AG04450 (cell line): ENCODE data around the gene PRDM2. TPM values are rescaled to one million over a fixed set of nuclear protein-coding genes. Genes with fewer than 3 reads are reported as not detected.

Experiments used
- CTCF ChIA-PET: fragments of 300-600, 350-600 bp; formaldehyde crosslinking; extraction: SDS; loops from one replicate; lab custom pipeline; 2022; ENCODE audit warnings: antibody characterized with exemption, inconsistent platforms; lab: Charles Lee
- POLR2A ChIA-PET: fragments of 350-600 bp; formaldehyde crosslinking; extraction: SDS; loops from one replicate; lab custom pipeline; 2021; ENCODE audit warnings: antibody characterized with exemption, inconsistent platforms; lab: Yijun Ruan, JAX
- DNase-seq: peaks from one replicate; pipeline ENCODE4 v3.0.0-alpha.2; 2011; ENCODE audit warnings: low read depth, low spot score
- H3K27ac ChIP-seq: one replicate; pipeline ENCODE4 v1.5.1; 2012; ENCODE audit warnings: low read depth, low read length, control low read depth
- H3K27me3 ChIP-seq: one replicate; pipeline ENCODE4 v1.6.0; 2012; ENCODE audit warnings: low read length; ENCODE audit not compliant: control insufficient read depth, insufficient read depth
- H3K4me3 ChIP-seq: 2 replicates; pipeline ENCODE4 v1.5.1; 2011; ENCODE audit warnings: mild to moderate bottlenecking, low read depth, low read length, control low read depth
- H3K9me3 ChIP-seq: 2 replicates; pipeline ENCODE4 v1.5.1; 2012; ENCODE audit warnings: low read length; ENCODE audit not compliant: control insufficient read depth, insufficient read depth
- polyA plus RNA-seq: library from polyadenylated mRNA; depleted of rRNA; stranded (reverse); fragments of >200 nt; gene quantifications from 2 replicates; pipeline ENCODE4 v1.2.3, GENCODE V29; 2011
- TF ChIP-seq, protein P1 (sequence below): IDR thresholded peaks from 2 replicates; pipeline ENCODE4 v1.5.1; 2011; ENCODE audit warnings: low read depth, low read length, control low read depth, inconsistent platforms

Gene PRDM2
- polyA plus RNA-seq, 1 experiment, result 16.4 TPM

DNA sequence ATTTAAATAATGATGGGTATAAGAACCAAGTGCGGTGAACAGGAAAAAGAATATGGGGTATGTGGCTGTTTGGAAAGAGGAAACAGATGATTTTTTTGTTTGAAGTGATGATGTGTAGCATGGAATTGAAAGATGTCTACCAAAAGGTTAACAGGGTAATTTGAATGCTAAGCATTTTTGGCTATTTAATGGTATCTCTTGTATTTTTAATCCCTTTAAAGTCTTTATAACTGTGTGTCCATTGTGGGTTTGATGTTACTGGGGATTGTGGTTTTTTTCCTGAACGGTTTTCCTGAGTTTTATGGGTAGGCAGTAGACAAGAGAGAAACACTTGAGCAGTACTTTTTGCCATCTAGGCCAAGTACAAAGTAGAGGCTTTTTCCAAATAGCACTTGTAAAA is 63.2 kb downstream of the PRDM2 start:
- Histone ChIP-seq H3K27me3 (no peaks in the 10 kb centered on the region), H3K4me3 (no peak overlapping the region), H3K9me3 (no peaks in the 10 kb centered on the region), H3K27ac (no peak overlapping the region)
- ChIA-PET POLR2A (no interaction called here), CTCF (no interaction called here)
- DNase-seq, result no peak
- TF ChIP-seq, protein P1, sequence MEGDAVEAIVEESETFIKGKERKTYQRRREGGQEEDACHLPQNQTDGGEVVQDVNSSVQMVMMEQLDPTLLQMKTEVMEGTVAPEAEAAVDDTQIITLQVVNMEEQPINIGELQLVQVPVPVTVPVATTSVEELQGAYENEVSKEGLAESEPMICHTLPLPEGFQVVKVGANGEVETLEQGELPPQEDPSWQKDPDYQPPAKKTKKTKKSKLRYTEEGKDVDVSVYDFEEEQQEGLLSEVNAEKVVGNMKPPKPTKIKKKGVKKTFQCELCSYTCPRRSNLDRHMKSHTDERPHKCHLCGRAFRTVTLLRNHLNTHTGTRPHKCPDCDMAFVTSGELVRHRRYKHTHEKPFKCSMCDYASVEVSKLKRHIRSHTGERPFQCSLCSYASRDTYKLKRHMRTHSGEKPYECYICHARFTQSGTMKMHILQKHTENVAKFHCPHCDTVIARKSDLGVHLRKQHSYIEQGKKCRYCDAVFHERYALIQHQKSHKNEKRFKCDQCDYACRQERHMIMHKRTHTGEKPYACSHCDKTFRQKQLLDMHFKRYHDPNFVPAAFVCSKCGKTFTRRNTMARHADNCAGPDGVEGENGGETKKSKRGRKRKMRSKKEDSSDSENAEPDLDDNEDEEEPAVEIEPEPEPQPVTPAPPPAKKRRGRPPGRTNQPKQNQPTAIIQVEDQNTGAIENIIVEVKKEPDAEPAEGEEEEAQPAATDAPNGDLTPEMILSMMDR, result no peak

DNA sequence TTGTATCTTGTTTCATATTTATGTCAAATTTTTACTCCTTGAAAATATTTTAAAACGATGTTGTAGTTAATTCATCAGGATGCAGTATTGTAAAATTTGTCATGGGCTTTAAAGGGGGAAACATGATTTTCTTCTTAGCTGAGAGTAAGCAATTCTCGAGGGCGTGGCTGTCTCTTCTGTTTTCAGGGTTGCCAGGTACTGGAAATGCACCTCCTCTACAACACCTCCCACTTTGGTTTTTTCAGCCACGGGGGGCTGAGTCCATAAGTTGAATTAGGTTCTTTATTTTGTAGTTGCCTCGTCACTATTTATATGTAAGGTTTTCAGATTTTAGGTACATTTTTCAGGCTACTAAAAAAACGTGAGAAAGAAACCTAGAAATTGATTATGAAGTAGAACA is 64.0 kb downstream of the PRDM2 start:
- Histone ChIP-seq H3K4me3 (no peak overlapping the region), H3K27ac (no peak overlapping the region), H3K9me3 (no peaks in the 10 kb centered on the region), H3K27me3 (no peaks in the 10 kb centered on the region)
- TF ChIP-seq, protein P1, result no peak
- no peak for DNase-seq
- CTCF ChIA-PET, result no interaction called here
- POLR2A ChIA-PET, result interaction anchor here (2.6 kb wide), 1 partner anchor 15 kb away, joined by 11 read pairs; no protein-coding TSS in a partner anchor

DNA sequence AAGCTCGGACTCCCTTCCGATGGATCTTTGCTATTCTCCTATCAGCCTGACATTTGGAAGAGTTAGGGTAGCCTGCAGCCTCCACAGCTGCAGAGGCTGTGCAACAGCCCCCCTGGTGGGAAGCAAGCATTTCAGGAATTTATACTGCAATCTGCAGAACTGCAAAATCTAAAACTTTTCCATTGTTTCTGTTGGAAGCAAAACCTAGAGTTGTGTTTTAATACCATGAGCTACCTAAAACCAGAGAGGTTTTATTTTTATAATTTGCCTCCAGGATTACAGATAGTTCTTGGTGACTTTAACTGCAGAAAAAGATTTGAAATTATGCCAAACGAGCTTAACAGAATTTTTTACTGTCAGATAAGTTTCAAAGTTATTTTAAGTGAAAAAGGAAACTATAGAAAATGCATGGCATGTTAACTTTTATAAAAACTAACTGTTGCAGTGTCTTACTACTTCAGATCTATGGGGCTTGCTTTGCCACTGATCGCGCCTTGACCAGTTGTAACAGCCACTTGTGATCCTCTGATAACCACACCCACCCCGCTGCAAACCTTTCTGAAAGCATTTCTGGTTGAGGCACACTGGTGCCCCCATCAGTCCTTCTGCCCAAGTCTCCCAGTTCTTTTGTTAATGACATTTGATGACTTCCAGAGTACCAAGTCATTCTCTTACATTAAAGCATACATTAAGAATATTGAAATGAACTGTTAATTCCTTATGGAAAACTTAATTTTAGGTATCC is 64.8 kb downstream of the PRDM2 start:
- DNase-seq, result no peak
- no peaks in the 10 kb centered on the region for H3K9me3 ChIP-seq
- H3K27ac ChIP-seq, result no peak overlapping the region
- TF ChIP-seq, protein P1, result peak; percentile 23; the same call in 1 of the 2 replicates
- H3K27me3 ChIP-seq, result no peaks in the 10 kb centered on the region
- CTCF ChIA-PET, result interaction anchor here (0.9 to 1.5 kb wide), 5 partner anchors 8 to 99 kb away, joined by 3 to 5 read pairs (median 4); no protein-coding TSS in a partner anchor
- H3K4me3 ChIP-seq, result peak overlapping the region; percentile 14; the same call in 1 of the 2 replicates
- POLR2A ChIA-PET, result interaction anchor here (0.5 to 2.6 kb wide), 2 partner anchors 15 to 17 kb away, joined by 5 to 11 read pairs; no protein-coding TSS in a partner anchor

DNA sequence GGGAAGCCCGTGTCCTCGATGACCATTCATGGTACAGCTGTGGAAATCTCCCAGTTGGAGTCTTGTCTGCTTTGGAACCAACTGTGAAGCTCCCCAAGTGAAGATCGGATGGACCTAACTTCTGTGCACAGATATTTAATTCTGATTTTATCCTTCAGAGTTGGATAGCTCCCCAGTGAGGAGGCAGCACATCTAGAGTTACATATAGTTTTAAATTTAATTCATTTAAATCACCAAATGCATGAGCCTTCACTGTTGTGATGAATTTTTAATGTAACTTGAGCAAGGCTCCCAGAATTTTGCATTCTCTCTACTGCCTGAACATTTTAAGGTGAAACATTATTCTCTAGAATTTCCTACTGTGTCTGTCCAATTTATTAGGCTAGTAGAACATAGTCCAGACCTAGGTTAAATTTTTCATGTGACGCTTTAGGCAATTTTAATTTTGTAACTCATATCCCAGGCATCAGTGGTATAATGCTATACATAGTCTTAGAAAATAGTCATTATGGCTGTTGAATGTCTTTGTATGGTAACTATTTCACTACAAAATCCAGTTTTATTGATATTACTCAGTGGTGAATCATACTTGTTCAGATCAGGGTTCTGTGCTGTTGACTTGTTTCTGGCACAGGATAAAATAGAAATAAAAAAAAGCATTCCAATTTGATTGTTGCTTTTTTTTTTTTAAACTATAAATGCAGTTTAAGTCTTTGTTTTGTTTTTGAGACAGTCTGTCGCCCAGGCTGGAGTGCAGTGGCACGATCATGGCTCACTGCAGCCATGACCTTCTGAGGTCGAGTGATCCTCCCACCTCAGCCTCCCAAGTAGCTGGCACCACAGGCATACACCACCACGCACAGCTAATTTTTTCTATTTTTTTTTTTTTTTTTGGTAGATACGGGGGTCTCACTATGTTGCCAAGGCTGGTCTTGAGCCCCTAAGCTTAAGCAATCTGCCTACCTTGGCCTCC is 66.9 kb downstream of the PRDM2 start:
- POLR2A ChIA-PET, result interaction anchor here (0.6 to 1.5 kb wide), 2 partner anchors 17 to 1453 kb away, joined by 4 read pairs; no protein-coding TSS in a partner anchor

More for the DNA sequence above, 66.9 kb downstream of the PRDM2 start:
- Histone ChIP-seq H3K4me3 (no peak overlapping the region), H3K27me3 (no peaks in the 10 kb centered on the region), H3K9me3 (no peaks in the 10 kb centered on the region; the same call in 1 of the 2 replicates), H3K27ac (peak overlapping the region; percentile 63)
- TF ChIP-seq, protein P1, result no peak
- CTCF ChIA-PET, result interaction anchor here (0.6 kb wide), 1 partner anchor 50 kb away, joined by 3 read pairs; no protein-coding TSS in a partner anchor
- no peak for DNase-seq
